ENCODE results near the gene RAB9A.

RAB9A gene

DNA sequence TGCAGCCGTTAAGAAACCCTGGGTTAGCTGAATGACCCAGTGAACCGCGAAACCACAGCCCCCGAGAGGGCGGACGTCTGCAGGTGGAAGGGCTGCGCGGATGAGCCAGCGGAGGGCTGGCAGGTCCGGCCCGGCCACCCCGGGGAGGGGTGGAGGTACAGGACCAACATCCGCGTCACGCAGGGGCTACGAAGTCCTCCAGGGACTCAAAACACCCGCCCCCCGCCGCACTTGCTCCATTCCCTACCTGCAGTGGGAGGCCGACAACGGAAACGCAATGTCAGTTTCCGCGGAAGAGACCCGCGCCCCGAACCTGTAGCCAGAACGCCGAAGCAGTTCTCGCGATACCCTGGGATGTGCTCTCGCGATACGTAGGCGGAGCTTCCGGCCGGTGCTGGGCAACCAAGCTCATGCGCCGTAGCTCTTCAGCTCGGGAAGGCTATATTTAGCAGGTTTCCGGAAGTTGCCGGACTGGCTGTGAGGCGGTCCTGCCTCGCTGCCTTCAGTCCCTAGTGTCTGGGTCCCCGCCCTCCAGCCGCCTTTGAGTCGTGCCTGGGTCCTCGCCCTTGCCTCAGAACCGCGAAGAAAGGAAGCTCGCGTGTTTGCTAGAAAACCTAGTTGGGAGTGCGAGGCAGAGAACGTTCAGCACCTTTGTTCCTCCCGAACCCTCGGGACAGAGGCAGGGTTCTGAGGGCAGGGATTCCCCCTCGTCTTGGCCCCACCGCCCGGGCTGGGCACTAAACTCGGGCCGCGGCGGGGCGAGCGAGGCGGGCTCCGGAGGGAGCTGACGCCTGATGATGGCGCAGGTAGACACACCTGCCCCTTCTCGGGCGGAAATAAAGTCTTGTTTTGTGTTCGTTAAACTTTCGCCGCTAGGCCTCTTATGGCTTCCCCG is 45.6 kb downstream of the RAB9A start, which contains the start of the genes OFD1 and TRAPPC2:
Gene OFD1, plus strand, starts transcription at position 471 of the 895 bp plus-strand sequence. Its CDS starts 324 bp downstream, at position 795.
Gene TRAPPC2, minus strand, starts transcription at position 343 of the 895 bp plus-strand sequence. CDS start 14,657 bp downstream, outside the sequence.
- TF ChIP-seq, protein P1, sequence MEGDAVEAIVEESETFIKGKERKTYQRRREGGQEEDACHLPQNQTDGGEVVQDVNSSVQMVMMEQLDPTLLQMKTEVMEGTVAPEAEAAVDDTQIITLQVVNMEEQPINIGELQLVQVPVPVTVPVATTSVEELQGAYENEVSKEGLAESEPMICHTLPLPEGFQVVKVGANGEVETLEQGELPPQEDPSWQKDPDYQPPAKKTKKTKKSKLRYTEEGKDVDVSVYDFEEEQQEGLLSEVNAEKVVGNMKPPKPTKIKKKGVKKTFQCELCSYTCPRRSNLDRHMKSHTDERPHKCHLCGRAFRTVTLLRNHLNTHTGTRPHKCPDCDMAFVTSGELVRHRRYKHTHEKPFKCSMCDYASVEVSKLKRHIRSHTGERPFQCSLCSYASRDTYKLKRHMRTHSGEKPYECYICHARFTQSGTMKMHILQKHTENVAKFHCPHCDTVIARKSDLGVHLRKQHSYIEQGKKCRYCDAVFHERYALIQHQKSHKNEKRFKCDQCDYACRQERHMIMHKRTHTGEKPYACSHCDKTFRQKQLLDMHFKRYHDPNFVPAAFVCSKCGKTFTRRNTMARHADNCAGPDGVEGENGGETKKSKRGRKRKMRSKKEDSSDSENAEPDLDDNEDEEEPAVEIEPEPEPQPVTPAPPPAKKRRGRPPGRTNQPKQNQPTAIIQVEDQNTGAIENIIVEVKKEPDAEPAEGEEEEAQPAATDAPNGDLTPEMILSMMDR (IDR thresholded peaks at IDR 0.05), result no peak

DNA sequence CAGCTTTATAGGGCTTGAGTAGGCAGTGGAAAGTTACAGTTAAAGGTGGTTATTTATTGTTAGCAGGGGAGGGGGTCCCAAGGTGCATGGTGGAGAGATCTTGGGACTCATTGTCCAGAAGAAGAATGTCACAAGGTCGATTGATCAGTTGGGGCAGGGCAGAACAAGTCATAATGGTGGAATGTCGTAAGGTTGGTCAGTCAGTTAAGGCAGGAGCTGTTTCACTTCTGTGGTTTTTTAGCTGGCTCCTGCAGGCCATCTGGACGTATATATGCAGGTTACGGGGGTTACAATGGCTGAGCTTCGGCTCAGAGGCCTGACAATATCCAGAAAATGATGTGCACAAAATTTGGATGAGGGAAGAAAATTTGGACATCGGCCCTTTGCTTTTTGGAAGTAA is 52.8 kb downstream of the RAB9A start:
- Histone ChIP-seq H3K36me3 (ENCODE audit: control insufficient read depth, insufficient read depth, low read length) (no peaks in the 10 kb centered on the region), H3K27ac (no peak overlapping the region)
- TF ChIP-seq, protein P1 (IDR thresholded peaks at IDR 0.05), result no peak

More for the DNA sequence above, 45.6 kb downstream of the RAB9A start, which contains the start of the genes OFD1 and TRAPPC2:
- Histone ChIP-seq H2AFZ (peak within 1 kb of the TSS; percentile 86), H3K36me3 (ENCODE audit: control insufficient read depth, insufficient read depth, low read length) (no peaks in the 10 kb centered on the region), H3K27ac (peak within 1 kb of the TSS; percentile 98), H3K4me1 (no peaks in the 10 kb centered on the region), H3K4me3 (ENCODE audit: low read depth, low read length) (peak within 1 kb of the TSS; percentile 76), H3K9me3 (ENCODE audit: control insufficient read depth, low read length) (no peaks in the 10 kb centered on the region), H3K27me3 (ENCODE audit: control insufficient read depth, insufficient read depth, low read length) (no peaks in the 10 kb centered on the region), H3K79me2 (peaks cover 3% of the 10 kb centered on the region), H3K9ac (peak within 1 kb of the TSS; percentile 46), H3K4me2 (ENCODE audit: low read length) (peak within 1 kb of the TSS; percentile 80)

DNA sequence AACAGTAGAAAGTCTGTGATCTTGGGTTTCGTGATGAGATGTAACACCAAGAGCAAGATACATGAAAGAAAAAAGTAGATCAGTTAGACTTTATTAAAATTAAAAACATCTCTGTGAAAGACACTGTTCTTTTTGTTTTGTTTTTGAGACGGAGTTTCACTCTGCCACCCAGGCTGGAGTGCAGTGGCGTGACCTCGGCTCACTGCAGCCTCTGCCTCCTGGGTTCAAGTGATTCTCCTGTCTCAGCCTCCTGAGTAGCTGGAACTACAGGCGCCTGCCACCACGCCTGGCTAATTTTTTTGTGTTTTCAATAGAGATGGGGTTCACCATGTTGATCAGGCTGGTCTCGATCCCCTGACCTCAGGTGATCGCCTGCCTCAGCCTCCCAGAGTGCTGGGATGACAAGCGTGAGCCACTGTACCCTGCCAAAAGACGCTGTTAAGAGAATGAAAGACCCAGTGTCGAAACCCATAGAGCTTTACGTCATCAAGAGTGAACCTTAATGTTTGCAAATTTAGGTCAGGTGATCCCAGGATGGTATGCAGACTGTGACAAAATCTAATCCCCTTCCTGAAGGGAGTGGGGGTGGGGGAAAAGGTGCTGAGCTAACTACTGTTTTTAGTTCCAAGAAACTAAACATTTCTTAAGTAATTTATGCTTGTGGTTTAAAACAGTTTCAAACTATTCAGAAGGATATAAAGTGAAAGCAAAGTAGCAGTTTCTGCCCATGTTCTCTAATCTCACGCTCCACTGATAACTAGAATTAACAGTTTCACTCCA is 53.7 kb downstream of the RAB9A start:
- Histone ChIP-seq H3K36me3 (ENCODE audit: control insufficient read depth, insufficient read depth, low read length) (no peaks in the 10 kb centered on the region), H3K27ac (no peak overlapping the region), H3K4me1 (no peaks in the 10 kb centered on the region), H3K79me2 (peaks cover 3% of the 10 kb centered on the region), H3K4me2 (ENCODE audit: low read length) (no peak overlapping the region), H3K9ac (no peak overlapping the region), H3K27me3 (ENCODE audit: control insufficient read depth, insufficient read depth, low read length) (no peaks in the 10 kb centered on the region), H3K4me3 (ENCODE audit: low read depth, low read length) (no peak overlapping the region), H3K9me3 (ENCODE audit: control insufficient read depth, low read length) (no peaks in the 10 kb centered on the region), H2AFZ (no peak overlapping the region)
- TF ChIP-seq, protein P1 (IDR thresholded peaks at IDR 0.05), result no peak

More for the DNA sequence above, 52.8 kb downstream of the RAB9A start:
- H3K79me2 ChIP-seq, result peaks cover 3% of the 10 kb centered on the region
- no peak overlapping the region for H3K9ac ChIP-seq
- H3K4me2 ChIP-seq (ENCODE audit: low read length), result no peak overlapping the region
- H3K27me3 ChIP-seq (ENCODE audit: control insufficient read depth, insufficient read depth, low read length), result no peaks in the 10 kb centered on the region
- H3K4me1 ChIP-seq, result no peaks in the 10 kb centered on the region
- H2AFZ ChIP-seq, result no peak overlapping the region
- no peak overlapping the region for H3K4me3 ChIP-seq (ENCODE audit: low read depth, low read length)
- no peaks in the 10 kb centered on the region for H3K9me3 ChIP-seq (ENCODE audit: control insufficient read depth, low read length)

DNA sequence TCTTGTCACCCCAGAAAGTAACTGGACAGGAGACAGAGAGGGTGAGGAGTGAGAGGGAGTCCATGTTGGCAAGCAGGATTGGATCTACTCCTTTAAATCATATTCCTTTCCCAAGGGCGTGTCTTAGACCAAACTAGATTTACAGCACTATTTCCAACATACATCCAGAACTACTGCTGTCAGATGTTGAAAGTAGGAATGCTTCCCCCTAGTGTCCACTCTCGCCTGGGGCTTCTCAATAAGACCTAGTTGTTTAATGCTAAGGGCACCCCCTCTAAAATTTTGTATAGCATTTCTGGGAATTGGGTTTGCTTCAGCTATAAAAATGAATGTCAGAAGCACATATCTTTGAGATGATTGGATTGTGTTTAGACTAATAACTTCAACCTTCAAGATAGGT is 58.9 kb downstream of the RAB9A start:
- Histone ChIP-seq H3K79me2 (no peaks in the 10 kb centered on the region), H3K4me1 (no peaks in the 10 kb centered on the region), H3K4me2 (ENCODE audit: low read length) (no peak overlapping the region), H3K9me3 (ENCODE audit: control insufficient read depth, low read length) (no peaks in the 10 kb centered on the region), H3K9ac (no peak overlapping the region), H3K27ac (no peak overlapping the region), H2AFZ (no peak overlapping the region), H3K4me3 (ENCODE audit: low read depth, low read length) (no peak overlapping the region), H3K27me3 (ENCODE audit: control insufficient read depth, insufficient read depth, low read length) (no peaks in the 10 kb centered on the region), H3K36me3 (ENCODE audit: control insufficient read depth, insufficient read depth, low read length) (no peaks in the 10 kb centered on the region)
- TF ChIP-seq, protein P1 (IDR thresholded peaks at IDR 0.05), result peak; percentile 37

Data from parathyroid adenoma (tissue), 2 donors.